ENCODE measurements around the gene MMP24OS.

MMP24OS gene

GRCh38 chr20:35252037-35252461, 25.9 kb downstream of the MMP24OS start:
- DNase-seq (ENCODE audit: low read depth), result no peak

DNA sequence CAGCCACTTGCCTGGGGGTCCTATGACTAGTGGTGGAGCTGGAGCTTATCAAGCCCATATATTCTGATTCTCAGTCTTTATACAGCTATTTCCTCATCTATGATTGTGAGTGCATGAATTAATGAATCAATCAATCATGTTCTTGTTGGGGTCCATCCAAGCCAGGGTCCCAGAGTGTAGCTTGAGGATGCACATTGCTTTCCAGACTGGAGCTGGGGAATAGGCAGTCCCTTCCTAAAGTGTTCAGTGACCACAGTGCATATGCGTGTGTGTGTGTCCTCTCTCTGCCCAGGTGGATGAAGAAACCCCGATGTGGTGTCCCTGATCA, 26.3 kb downstream of the MMP24OS start:
- DNase-seq (ENCODE audit: low read depth), result no peak

GRCh38 chr20:35248641-35249475, 29.1 kb downstream of the MMP24OS start:
- no peak for DNase-seq (ENCODE audit: low read depth)

- DNase-seq (ENCODE audit: low read depth), result no peak
Measured at GRCh38 chr20:35246723-35247122, 31.2 kb downstream of the MMP24OS start.

DNA sequence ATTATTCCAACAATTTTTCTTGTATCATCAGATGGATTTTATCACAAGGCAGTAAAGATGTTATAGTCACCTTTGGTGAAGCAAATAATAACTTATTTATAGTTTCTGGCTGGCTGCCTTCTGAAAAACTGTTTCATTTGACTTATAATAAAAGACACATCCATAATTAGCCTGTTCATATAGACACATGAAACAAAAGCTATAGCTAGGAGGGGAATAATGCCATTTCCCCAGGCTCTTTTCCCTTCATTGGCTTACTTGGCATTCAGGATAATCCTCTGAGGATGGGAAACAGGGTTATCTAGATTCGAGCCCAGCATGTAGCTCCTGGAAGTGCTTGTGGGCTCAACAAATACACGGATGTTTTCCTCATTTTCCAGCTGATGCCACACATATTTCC, 33.9 kb downstream of the MMP24OS start:
- DNase-seq (ENCODE audit: low read depth), result no peak

DNA sequence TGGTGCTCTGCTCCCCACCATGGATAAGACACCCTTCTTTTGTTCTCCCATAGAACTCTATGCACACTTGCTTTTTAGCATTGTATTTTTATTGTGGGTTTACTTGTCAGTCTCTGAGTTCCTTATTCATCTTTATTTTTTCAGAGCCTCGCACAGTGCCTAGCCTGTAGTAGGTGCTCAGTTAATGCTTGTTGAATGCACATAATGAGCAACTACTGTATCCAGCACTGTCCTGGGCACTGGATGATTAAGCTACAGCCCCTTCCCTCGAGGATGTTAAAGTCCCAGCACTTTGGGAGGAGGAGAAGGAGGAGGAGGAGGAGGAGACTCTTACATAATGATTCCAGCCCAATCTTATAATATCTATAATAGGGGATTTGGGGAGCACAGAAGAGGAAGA, 34.6 kb downstream of the MMP24OS start:
- no peak for DNase-seq (ENCODE audit: low read depth)

DNA sequence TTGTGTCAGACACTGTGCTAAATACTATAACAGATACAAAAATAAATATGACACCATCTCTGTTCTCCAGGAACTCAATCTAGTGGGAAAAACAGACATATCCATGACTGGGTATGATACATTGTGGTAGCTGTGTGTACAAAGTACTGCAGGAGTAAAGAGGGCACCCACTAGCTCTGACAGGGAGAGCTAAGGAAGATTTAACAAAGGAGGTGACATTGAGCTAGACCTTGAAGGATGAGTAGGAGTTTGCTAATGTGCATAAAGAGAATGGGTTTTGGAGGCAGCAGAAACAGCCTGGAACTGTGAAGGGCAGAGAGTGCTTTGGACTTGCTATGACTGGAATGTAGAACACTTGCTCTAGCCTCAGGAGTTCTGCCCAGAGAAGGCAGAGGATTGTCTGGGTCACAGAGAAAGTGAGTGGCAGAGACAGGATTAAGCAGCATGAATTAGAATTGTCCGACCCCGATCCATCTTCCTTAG, 37.1 kb downstream of the MMP24OS start:
- DNase-seq (ENCODE audit: low read depth), result no peak

DNA sequence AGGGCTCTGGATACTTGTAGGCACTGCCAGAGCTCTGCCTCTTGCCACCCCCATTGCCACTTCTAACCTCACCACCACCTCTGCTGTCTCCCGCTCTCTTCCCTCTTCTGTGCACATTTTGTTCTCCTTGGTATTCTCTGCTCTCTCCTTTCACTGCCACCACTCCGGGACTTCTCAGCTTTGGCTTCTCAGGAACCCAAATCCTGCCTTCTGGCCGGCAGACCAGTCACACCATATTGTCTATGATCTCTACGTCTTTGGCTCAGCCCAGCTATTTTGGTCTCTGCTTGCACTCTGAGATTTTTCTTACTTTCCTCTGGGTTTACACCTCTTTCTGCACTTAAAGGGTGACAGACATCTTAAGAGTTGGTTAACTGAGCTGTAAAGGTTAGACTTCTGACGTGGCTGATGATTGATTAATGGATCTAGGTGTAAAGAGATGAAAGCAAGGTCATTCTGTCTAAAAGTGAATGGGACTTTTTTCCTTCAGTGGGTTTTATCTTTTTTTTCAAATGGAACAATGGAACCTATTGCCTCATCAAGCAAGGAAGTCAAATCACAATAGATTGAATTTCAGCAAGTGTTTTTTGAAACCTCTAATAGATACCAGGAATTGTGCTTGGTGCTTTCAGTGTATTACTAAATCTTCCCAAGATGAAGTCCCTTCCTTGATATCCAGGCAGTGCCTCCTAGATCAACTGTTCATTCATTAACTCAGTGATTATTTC, 37.7 kb downstream of the MMP24OS start:
- DNase-seq (ENCODE audit: low read depth), result no peak

DNA sequence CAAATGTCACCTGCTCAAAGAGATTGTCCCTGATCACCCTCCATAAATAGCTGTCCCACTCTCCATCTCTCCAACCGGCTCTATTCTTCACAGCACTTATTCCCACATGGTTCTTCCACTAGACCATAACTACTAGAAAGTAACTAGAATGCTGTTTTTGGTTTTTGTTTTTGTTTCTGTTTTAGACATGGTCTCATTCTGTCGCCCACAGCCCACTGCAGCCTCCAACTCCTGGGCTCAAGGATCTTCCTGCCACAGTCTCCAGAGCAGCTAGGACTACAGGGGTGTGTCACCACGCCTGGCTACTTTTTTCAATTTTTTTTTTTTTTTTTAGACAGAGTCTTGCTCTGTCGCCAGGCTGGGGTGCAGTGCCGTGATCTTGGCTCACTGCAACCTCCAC, 39.2 kb downstream of the MMP24OS start:
- DNase-seq (ENCODE audit: low read depth), result no peak

DNA sequence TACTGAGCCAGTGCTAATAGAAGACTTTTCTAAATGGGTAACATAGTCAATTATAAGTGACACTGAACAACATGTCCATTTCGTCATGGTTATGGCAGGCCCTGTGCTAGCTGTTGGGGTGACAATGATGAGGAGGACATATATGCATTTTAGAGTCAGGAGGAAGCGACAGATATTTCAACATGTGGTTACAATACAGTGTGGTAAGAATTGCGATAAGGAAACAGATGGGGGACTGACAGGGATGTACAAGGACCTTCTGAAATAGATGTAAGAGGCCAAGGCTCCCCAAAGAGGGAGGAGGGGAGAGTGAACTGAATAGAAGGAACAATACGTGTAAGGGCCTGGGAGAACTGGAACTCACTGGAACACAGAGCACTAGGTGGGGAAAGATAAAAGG, 39.8 kb downstream of the MMP24OS start:
- no peak for DNase-seq (ENCODE audit: low read depth)

- no peak for DNase-seq (ENCODE audit: low read depth)
Measured at GRCh38 chr20:35237486-35237885, 40.4 kb downstream of the MMP24OS start.

DNA sequence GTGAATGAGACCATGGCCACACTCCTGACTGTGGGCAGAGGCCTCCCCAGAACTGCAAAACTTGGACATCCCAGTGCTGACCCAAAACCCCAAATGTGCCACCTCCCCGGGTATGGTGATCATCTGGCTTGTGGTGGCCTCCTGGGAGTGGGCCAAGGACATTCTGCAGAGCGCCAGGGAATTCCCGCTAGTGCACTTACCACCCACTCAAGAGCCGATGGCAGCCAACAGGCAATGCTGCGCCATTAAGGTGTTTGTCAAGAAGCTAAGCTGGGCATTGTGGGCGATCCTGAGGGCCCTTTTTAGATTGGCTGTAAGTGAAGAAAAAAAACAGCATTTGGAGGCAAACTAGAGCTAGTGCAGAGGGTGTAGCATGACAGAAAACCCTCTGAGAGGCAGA, 42.0 kb downstream of the MMP24OS start:
- DNase-seq (ENCODE audit: low read depth), result no peak

- DNase-seq (ENCODE audit: low read depth), result peak; percentile 75
Measured at GRCh38 chr20:35232575-35232974, 45.3 kb downstream of the MMP24OS start.

GRCh38 chr20:35226884-35227681, 50.8 kb downstream of the MMP24OS start:
- peak; percentile 48 for DNase-seq (ENCODE audit: low read depth)

All from amniotic epithelial cell (primary cell).